Osteoblast (primary cell): ENCODE results near the gene PHF13. TPM values are rescaled to one million over a fixed set of nuclear protein-coding genes. Genes with fewer than 3 reads are reported as not detected.

Source experiments
- DNase-seq: peaks from one replicate; pipeline ENCODE4 v3.0.0; 2011; ENCODE audit warnings: low spot score, mixed read lengths; ENCODE audit not compliant: insufficient read length; ENCODE audit errors: missing footprints
- H2AFZ ChIP-seq: 2 replicates; pipeline ENCODE4 v1.6.0; 2011; ENCODE audit warnings: mild to moderate bottlenecking, low read length
- H3K27ac ChIP-seq: 2 replicates; pipeline ENCODE4 v1.5.1; 2011; ENCODE audit warnings: mild to moderate bottlenecking, low read depth, low read length, moderate library complexity
- H3K27me3 ChIP-seq: 2 replicates; pipeline ENCODE4 v1.6.0; 2012; ENCODE audit warnings: mild to moderate bottlenecking, control low read depth, inconsistent platforms, low read length, moderate library complexity; ENCODE audit not compliant: insufficient read depth
- H3K36me3 ChIP-seq: 2 replicates; pipeline ENCODE4 v1.5.1; 2011; ENCODE audit warnings: mild to moderate bottlenecking, low read length, control low read depth, moderate library complexity; ENCODE audit not compliant: insufficient read depth
- H3K4me1 ChIP-seq: 2 replicates; pipeline ENCODE4 v1.5.1; 2011; ENCODE audit warnings: mild to moderate bottlenecking, low read length, control low read depth, moderate library complexity; ENCODE audit not compliant: insufficient read depth
- H3K4me2 ChIP-seq: 2 replicates; pipeline ENCODE4 v1.6.0; 2011; ENCODE audit warnings: mild to moderate bottlenecking, low read length; ENCODE audit not compliant: insufficient read depth
- H3K4me3 ChIP-seq: fragments of 200-600 bp; sonication (generic); 3 replicates; pipeline ENCODE4 v1.5.1; 2012; ENCODE audit warnings: mild to moderate bottlenecking, low read length, inconsistent platforms; ENCODE audit not compliant: insufficient read depth
- H3K79me2 ChIP-seq: 2 replicates; pipeline ENCODE4 v1.6.0; 2012; ENCODE audit warnings: mild to moderate bottlenecking, low read length, control low read depth, inconsistent platforms; ENCODE audit not compliant: insufficient read depth
- H3K9me3 ChIP-seq: 2 replicates; pipeline ENCODE4 v1.5.1; 2011; ENCODE audit warnings: low read depth, low read length, control low read depth
- H4K20me1 ChIP-seq: 2 replicates; pipeline ENCODE4 v1.6.0; 2012; ENCODE audit warnings: mild to moderate bottlenecking, low read length, control low read depth; ENCODE audit not compliant: insufficient read depth
- total RNA-seq: library from RNA; depleted of rRNA; stranded (reverse); fragments of >200 nt; gene quantifications from 2 replicates; pipeline ENCODE4 v1.2.3, GENCODE V29; 2012
- TF ChIP-seq, protein P1 (sequence below): IDR thresholded peaks from 2 replicates; pipeline ENCODE4 v1.5.1; 2011; ENCODE audit warnings: mild to moderate bottlenecking, low read depth, low read length, moderate library complexity; ENCODE audit errors: extremely low read depth

The PHF13 gene
- total RNA-seq, 1 donor: 13.4 TPM

GRCh38 chr1:6580593-6581409, 32.7 kb upstream of the PHF13 start:
- no peaks in the 10 kb centered on the region for H3K9me3 ChIP-seq
- H3K4me3 ChIP-seq: peak overlapping the region; percentile 96
- TF ChIP-seq, protein P1, sequence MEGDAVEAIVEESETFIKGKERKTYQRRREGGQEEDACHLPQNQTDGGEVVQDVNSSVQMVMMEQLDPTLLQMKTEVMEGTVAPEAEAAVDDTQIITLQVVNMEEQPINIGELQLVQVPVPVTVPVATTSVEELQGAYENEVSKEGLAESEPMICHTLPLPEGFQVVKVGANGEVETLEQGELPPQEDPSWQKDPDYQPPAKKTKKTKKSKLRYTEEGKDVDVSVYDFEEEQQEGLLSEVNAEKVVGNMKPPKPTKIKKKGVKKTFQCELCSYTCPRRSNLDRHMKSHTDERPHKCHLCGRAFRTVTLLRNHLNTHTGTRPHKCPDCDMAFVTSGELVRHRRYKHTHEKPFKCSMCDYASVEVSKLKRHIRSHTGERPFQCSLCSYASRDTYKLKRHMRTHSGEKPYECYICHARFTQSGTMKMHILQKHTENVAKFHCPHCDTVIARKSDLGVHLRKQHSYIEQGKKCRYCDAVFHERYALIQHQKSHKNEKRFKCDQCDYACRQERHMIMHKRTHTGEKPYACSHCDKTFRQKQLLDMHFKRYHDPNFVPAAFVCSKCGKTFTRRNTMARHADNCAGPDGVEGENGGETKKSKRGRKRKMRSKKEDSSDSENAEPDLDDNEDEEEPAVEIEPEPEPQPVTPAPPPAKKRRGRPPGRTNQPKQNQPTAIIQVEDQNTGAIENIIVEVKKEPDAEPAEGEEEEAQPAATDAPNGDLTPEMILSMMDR: peak; percentile 18
- peak overlapping the region; percentile 88 for H3K4me2 ChIP-seq
- no peak overlapping the region for H2AFZ ChIP-seq
- H3K27me3 ChIP-seq: no peaks in the 10 kb centered on the region
- peaks cover 22% of the 10 kb centered on the region for H4K20me1 ChIP-seq
- DNase-seq: peak; percentile 85
- peaks cover 31% of the 10 kb centered on the region for H3K4me1 ChIP-seq
- peaks cover 30% of the 10 kb centered on the region for H3K79me2 ChIP-seq
- H3K36me3 ChIP-seq: no peaks in the 10 kb centered on the region
- peak overlapping the region; percentile 88 for H3K27ac ChIP-seq

GRCh38 chr1:6581561-6582305, 31.8 kb upstream of the PHF13 start:
- Histone ChIP-seq H3K4me3 (peak overlapping the region; percentile 4), H2AFZ (no peak overlapping the region), H4K20me1 (peaks cover 22% of the 10 kb centered on the region), H3K79me2 (peaks cover 30% of the 10 kb centered on the region), H3K36me3 (no peaks in the 10 kb centered on the region), H3K4me2 (peak overlapping the region; percentile 88), H3K9me3 (no peaks in the 10 kb centered on the region), H3K27ac (peak overlapping the region; percentile 88), H3K4me1 (peaks cover 31% of the 10 kb centered on the region), H3K27me3 (no peaks in the 10 kb centered on the region)
- TF ChIP-seq, protein P1: no peak
- peak; percentile 79 for DNase-seq

GRCh38 chr1:6582370-6582769, 31.2 kb upstream of the PHF13 start:
- Histone ChIP-seq H3K27ac (no peak overlapping the region), H3K9me3 (no peaks in the 10 kb centered on the region), H3K4me3 (no peak overlapping the region), H2AFZ (no peak overlapping the region), H3K4me2 (no peak overlapping the region), H3K79me2 (peaks cover 30% of the 10 kb centered on the region), H3K36me3 (no peaks in the 10 kb centered on the region), H3K4me1 (peaks cover 31% of the 10 kb centered on the region), H3K27me3 (no peaks in the 10 kb centered on the region), H4K20me1 (peaks cover 22% of the 10 kb centered on the region)
- TF ChIP-seq, protein P1: no peak
- peak; percentile 55 for DNase-seq
